Measurements from ENCODE around the gene ROBO1.

The ROBO1 gene

GRCh38 chr3:79726786-79727185, 41.0 kb downstream of the ROBO1 start:
- no peaks in the 10 kb centered on the region for H3K4me1 Mint-ChIP-seq
- no peaks in the 10 kb centered on the region for H3K27me3 Mint-ChIP-seq
- no peak overlapping the region for H3K27ac Mint-ChIP-seq
- peaks cover 7% of the 10 kb centered on the region for H3K9me3 Mint-ChIP-seq
- no peaks in the 10 kb centered on the region for H3K36me3 Mint-ChIP-seq
- H3K4me3 Mint-ChIP-seq: no peak overlapping the region

GRCh38 chr3:79724206-79724605, 43.6 kb downstream of the ROBO1 start:
- Mint-ChIP-seq H3K4me1 (no peaks in the 10 kb centered on the region), H3K4me3 (no peak overlapping the region), H3K9me3 (peaks cover 6% of the 10 kb centered on the region), H3K36me3 (no peaks in the 10 kb centered on the region), H3K27me3 (no peaks in the 10 kb centered on the region), H3K27ac (no peak overlapping the region)

DNA sequence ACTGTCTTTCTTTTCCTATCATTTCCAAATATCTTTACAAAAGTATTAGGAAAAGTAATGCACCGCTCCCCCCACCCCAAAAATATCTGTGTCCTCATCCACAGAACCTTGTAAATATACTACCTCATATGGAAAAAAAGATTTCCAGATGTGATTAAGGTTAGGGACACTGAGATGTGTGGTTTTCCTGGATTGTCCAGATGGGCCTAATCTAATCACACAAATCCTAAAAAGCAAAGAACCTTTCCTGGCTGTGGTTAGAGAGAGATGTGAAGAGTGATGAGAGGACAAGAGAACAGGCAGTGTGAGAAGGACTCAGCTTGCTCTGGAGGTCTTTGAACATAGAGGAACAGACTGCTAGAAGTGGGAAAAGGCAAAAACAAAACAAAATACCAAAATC, 77.7 kb downstream of the ROBO1 start:
- Mint-ChIP-seq H3K4me3 (no peak overlapping the region), H3K4me1 (no peaks in the 10 kb centered on the region), H3K27me3 (no peaks in the 10 kb centered on the region), H3K9me3 (no peaks in the 10 kb centered on the region), H3K27ac (no peak overlapping the region), H3K36me3 (no peaks in the 10 kb centered on the region)

DNA sequence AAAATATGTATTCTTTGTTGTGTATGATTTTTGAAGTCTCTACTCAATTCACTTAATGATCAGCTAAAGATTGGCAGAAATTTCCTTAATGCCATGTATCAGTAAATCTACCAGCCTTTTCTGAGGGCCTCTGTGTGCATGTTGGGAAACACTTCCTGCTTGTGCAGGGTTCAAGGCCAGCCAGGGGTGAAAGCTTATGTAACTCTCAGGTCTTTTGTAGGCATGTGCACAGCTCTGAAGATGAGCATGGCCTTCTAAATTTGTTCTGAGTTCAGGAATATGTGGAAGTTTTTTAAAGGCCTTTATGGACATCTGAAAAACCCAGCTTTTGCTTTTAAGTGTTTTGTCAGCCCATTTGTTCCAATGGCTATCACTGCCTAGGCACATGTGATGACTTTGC, 82.7 kb downstream of the ROBO1 start:
- Mint-ChIP-seq H3K4me3 (no peak overlapping the region), H3K27ac (no peak overlapping the region), H3K4me1 (no peaks in the 10 kb centered on the region), H3K27me3 (no peaks in the 10 kb centered on the region), H3K36me3 (no peaks in the 10 kb centered on the region), H3K9me3 (peaks cover 20% of the 10 kb centered on the region)

GRCh38 chr3:79684041-79684440, 83.8 kb downstream of the ROBO1 start:
- Mint-ChIP-seq H3K4me3 (no peak overlapping the region), H3K27me3 (no peaks in the 10 kb centered on the region), H3K36me3 (no peaks in the 10 kb centered on the region), H3K27ac (no peak overlapping the region), H3K4me1 (no peaks in the 10 kb centered on the region), H3K9me3 (peaks cover 22% of the 10 kb centered on the region)

- Mint-ChIP-seq H3K27me3 (no peaks in the 10 kb centered on the region), H3K9me3 (peaks cover 14% of the 10 kb centered on the region), H3K36me3 (no peaks in the 10 kb centered on the region), H3K4me1 (no peaks in the 10 kb centered on the region), H3K27ac (no peak overlapping the region), H3K4me3 (no peak overlapping the region)
Observed at GRCh38 chr3:79672731-79673130, 95.1 kb downstream of the ROBO1 start.

DNA sequence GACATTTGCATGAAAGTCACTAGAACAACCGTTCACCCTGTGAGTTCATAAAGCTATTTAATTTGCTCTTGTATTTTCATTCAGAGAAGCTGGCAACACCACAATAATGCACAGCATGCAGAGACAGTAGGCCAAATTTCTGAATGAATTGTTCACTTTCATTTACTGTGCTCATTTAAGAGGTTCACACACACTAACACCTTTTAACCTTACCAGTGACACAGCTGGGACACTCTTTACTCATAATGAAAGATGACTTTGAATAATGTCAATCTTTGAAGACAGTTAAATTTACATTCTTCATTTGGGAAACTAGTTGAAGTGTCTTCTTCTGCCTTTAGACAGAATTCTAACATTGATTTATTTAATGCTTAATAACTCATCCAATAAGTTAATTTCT, 95.7 kb downstream of the ROBO1 start:
- Mint-ChIP-seq H3K9me3 (peaks cover 16% of the 10 kb centered on the region), H3K36me3 (no peaks in the 10 kb centered on the region), H3K4me3 (no peak overlapping the region), H3K27me3 (no peaks in the 10 kb centered on the region), H3K4me1 (no peaks in the 10 kb centered on the region), H3K27ac (no peak overlapping the region)

GRCh38 chr3:79670178-79670577, 97.6 kb downstream of the ROBO1 start:
- Mint-ChIP-seq H3K27ac (no peak overlapping the region), H3K27me3 (no peaks in the 10 kb centered on the region), H3K4me1 (no peaks in the 10 kb centered on the region), H3K4me3 (no peak overlapping the region), H3K36me3 (no peaks in the 10 kb centered on the region), H3K9me3 (peaks cover 16% of the 10 kb centered on the region)

DNA sequence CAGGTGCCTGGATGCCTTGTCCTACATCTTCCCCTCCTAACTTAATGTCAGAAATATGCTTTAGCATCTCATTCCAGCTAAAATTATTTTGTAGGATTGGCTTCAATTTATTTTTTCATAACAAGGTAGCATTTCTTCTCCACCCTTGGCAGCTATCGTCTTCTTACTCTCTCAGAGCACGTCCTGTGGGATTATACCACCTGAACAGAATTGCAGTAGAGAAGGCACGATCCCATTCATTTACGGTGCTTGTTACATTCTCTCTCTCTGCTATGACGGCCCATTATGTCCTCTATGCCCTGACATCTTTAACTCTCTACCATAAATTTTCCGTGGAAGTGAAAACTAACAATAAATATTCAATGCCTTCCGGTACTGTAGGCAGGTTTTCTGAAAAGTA, 103.3 kb downstream of the ROBO1 start:
- peaks cover 14% of the 10 kb centered on the region for H3K9me3 Mint-ChIP-seq
- no peak overlapping the region for H3K4me3 Mint-ChIP-seq
- no peaks in the 10 kb centered on the region for H3K4me1 Mint-ChIP-seq
- H3K27ac Mint-ChIP-seq: no peak overlapping the region
- no peaks in the 10 kb centered on the region for H3K27me3 Mint-ChIP-seq
- no peaks in the 10 kb centered on the region for H3K36me3 Mint-ChIP-seq

GRCh38 chr3:79661896-79662295, 105.9 kb downstream of the ROBO1 start:
- Mint-ChIP-seq H3K27ac (no peak overlapping the region), H3K4me1 (no peaks in the 10 kb centered on the region), H3K36me3 (no peaks in the 10 kb centered on the region), H3K4me3 (no peak overlapping the region), H3K27me3 (no peaks in the 10 kb centered on the region), H3K9me3 (peaks cover 6% of the 10 kb centered on the region)

DNA sequence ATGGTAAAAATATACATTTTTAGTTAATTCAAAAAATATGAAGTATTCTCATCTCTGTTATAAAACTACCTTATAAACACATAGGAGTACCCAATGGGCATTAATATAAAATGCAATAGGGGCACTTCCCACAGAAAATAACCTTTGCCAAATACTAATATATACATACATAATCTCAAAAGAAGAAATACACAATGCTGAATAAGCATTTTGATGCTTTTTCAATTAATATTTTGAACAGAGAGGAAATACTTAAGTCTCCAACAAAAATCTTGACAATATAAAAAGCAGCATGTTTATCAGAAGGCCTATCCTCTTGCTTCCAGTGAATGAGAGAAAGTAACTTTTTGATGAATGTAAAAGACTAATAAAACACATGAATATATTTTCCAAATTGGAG, 110.7 kb downstream of the ROBO1 start:
- no peak overlapping the region for H3K27ac Mint-ChIP-seq
- no peaks in the 10 kb centered on the region for H3K4me1 Mint-ChIP-seq
- no peaks in the 10 kb centered on the region for H3K36me3 Mint-ChIP-seq
- no peak overlapping the region for H3K4me3 Mint-ChIP-seq
- peaks cover 6% of the 10 kb centered on the region for H3K9me3 Mint-ChIP-seq
- H3K27me3 Mint-ChIP-seq: no peaks in the 10 kb centered on the region

- no peaks in the 10 kb centered on the region for H3K9me3 Mint-ChIP-seq
- no peak overlapping the region for H3K27ac Mint-ChIP-seq
- no peaks in the 10 kb centered on the region for H3K4me1 Mint-ChIP-seq
- no peaks in the 10 kb centered on the region for H3K27me3 Mint-ChIP-seq
- H3K4me3 Mint-ChIP-seq: no peak overlapping the region
- no peaks in the 10 kb centered on the region for H3K36me3 Mint-ChIP-seq
Observed at GRCh38 chr3:79654019-79654418, 113.8 kb downstream of the ROBO1 start.

GRCh38 chr3:79653266-79653830, 114.5 kb downstream of the ROBO1 start:
- H3K4me1 Mint-ChIP-seq: no peaks in the 10 kb centered on the region
- H3K27ac Mint-ChIP-seq: no peak overlapping the region
- no peaks in the 10 kb centered on the region for H3K27me3 Mint-ChIP-seq
- H3K36me3 Mint-ChIP-seq: no peaks in the 10 kb centered on the region
- no peak overlapping the region for H3K4me3 Mint-ChIP-seq
- H3K9me3 Mint-ChIP-seq: no peaks in the 10 kb centered on the region

DNA sequence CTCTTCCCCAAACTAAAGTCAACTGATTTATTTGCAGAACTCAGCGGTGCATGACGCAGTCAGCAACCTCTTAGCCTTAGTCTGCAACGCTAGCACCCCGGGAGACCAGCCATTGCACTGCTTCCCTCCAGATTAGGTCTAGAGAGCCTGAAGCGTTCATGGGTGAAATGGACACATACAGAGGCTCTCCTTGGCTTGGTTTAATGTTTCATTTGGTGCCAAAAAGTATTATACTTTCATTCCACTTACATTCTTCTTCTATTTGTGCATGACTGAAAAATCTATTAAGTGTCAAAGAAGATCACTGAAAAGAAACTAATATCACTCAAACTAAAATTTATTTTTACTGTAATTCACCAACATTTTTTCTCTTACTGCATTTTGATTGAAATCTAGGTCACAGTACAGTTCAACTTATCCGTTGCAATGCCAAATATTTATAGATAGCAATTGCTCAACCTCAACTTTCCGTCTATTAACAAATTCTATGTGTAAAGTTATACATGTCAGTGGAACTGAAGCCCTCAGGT, 116.2 kb downstream of the ROBO1 start:
- Mint-ChIP-seq H3K4me3 (no peak overlapping the region), H3K9me3 (no peaks in the 10 kb centered on the region), H3K27me3 (no peaks in the 10 kb centered on the region), H3K4me1 (no peaks in the 10 kb centered on the region), H3K27ac (no peak overlapping the region), H3K36me3 (no peaks in the 10 kb centered on the region)

GRCh38 chr3:79639855-79640254, 127.9 kb downstream of the ROBO1 start:
- Mint-ChIP-seq H3K36me3 (no peaks in the 10 kb centered on the region), H3K27me3 (no peaks in the 10 kb centered on the region), H3K27ac (no peak overlapping the region), H3K4me3 (no peak overlapping the region), H3K4me1 (no peaks in the 10 kb centered on the region), H3K9me3 (peaks cover 12% of the 10 kb centered on the region)

GRCh38 chr3:79636372-79636771, 131.4 kb downstream of the ROBO1 start:
- no peaks in the 10 kb centered on the region for H3K27me3 Mint-ChIP-seq

DNA sequence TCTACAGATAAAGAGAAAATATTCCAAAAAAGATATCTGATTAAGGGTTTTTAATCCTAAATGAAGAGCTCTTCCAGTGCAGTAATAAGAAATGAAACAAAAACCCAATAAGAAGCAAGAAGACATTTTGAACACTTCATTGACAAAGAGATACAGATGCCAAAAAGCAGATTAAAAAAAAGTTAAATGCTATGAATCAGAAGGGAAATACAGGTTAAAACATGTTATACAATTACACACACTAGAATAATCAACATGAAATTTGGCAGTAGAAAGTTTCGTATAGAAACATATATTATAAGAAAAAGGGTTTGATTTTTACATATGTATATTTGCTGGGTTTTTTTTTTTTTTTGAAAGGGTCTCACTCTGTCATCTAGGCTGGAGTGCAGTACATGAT, 135.0 kb downstream of the ROBO1 start:
- Mint-ChIP-seq H3K4me1 (no peaks in the 10 kb centered on the region), H3K27ac (no peak overlapping the region), H3K4me3 (no peak overlapping the region), H3K9me3 (peaks cover 15% of the 10 kb centered on the region), H3K27me3 (no peaks in the 10 kb centered on the region), H3K36me3 (no peaks in the 10 kb centered on the region)

More at GRCh38 chr3:79636372-79636771, 131.4 kb downstream of the ROBO1 start:
- Mint-ChIP-seq H3K36me3 (no peaks in the 10 kb centered on the region), H3K9me3 (peaks cover 17% of the 10 kb centered on the region), H3K4me1 (no peaks in the 10 kb centered on the region), H3K4me3 (no peak overlapping the region), H3K27ac (no peak overlapping the region)

Measured in activated naive CD4-positive, alpha-beta T cell treated with anti-CD3 and anti-CD28 coated beads, Interleukin-2, amount 50 U/mL, for 24 hours (primary cell).